ENCODE results near the gene P2RY13. TPM values are rescaled to one million over a fixed set of nuclear protein-coding genes. Genes with fewer than 3 reads are reported as not detected.

Gene P2RY13
- total and polyA plus RNA-seq, 2 donors from 2014 or later, result 0.71 to 2.5 TPM

DNA sequence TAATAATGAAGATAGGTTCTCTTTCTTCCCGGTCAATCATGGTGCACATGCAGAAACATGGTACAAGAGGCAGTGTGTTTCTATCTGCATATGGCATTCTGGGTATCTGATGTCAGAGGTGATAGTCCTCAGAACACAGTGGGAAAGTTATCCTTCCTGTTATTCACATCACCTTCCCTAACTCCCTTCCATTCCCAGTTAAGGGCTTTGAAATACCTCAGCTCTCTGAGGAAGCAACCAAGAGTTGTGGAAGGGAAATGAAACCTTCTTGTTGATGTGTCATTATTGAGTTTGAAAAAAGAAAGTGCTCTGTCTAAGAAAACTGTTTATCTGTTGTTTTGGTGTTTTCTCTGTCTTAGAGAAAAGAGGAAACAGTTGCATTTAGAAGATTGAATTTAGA lies 21.9 kb upstream of the P2RY13 start:
- intact Hi-C loops (cut with DNase I), result no loop called here

DNA sequence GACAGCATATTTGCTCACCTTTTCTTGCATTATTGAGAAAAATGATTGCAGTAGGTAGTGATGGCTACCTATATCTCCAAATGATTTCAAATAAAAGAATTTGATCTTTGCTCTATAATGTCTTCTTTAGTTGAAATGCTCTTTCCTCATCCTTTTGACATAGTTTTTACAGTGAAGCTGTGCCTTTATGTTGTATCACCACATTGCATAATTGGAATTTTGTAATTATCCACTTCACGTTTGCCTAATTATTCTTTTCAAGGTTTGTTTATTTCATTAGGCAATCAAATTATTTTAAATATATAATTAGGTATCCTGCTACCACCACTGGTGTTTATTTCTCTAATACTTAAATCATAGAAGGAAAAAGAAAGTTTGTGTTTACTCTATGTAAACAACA lies 21.3 kb upstream of the P2RY13 start:
- FAIRE-seq (no peak), DNase-seq (no peak)
- intact Hi-C loops (cut with DNase I), result no loop called here
- Histone ChIP-seq H3K27ac (ENCODE audit: low read depth in 2 of 2, low read length in 2 of 2) (no peak overlapping the region), H3K36me3 (ENCODE audit: control insufficient read depth in 2 of 3, insufficient read depth in 3 of 3, low read length in 3 of 3) (no peaks in the 10 kb centered on the region), H3K9me3 (ENCODE audit: control insufficient read depth in 2 of 3, insufficient read depth in 1 of 3, low read length in 3 of 3) (no peaks in the 10 kb centered on the region), H3K4me1 (ENCODE audit: control insufficient read depth in 2 of 3, insufficient read depth in 2 of 3, low read depth in 1 of 3, low read length in 3 of 3) (no peaks in the 10 kb centered on the region), H3K4me3 (ENCODE audit: low read length in 3 of 3) (no peak overlapping the region), H3K9ac (ENCODE audit: low read length in 3 of 3) (no peak overlapping the region), H3K27me3 (ENCODE audit: control insufficient read depth, insufficient read depth, low read length) (no peaks in the 10 kb centered on the region)
- TF ChIP-seq, protein P1, sequence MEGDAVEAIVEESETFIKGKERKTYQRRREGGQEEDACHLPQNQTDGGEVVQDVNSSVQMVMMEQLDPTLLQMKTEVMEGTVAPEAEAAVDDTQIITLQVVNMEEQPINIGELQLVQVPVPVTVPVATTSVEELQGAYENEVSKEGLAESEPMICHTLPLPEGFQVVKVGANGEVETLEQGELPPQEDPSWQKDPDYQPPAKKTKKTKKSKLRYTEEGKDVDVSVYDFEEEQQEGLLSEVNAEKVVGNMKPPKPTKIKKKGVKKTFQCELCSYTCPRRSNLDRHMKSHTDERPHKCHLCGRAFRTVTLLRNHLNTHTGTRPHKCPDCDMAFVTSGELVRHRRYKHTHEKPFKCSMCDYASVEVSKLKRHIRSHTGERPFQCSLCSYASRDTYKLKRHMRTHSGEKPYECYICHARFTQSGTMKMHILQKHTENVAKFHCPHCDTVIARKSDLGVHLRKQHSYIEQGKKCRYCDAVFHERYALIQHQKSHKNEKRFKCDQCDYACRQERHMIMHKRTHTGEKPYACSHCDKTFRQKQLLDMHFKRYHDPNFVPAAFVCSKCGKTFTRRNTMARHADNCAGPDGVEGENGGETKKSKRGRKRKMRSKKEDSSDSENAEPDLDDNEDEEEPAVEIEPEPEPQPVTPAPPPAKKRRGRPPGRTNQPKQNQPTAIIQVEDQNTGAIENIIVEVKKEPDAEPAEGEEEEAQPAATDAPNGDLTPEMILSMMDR (IDR thresholded peaks at IDR 0.05; ENCODE audit: borderline replicate concordance, extremely low read depth, insufficient read depth), result no peak

More for the DNA sequence above, 21.9 kb upstream of the P2RY13 start:
- no peak for FAIRE-seq
- no peaks in the 10 kb centered on the region for H3K9me3 ChIP-seq (ENCODE audit: control insufficient read depth in 2 of 3, insufficient read depth in 1 of 3, low read length in 3 of 3)
- no peak overlapping the region for H3K27ac ChIP-seq (ENCODE audit: low read depth in 2 of 2, low read length in 2 of 2)
- H3K9ac ChIP-seq (ENCODE audit: low read length in 3 of 3), result no peak overlapping the region
- H3K36me3 ChIP-seq (ENCODE audit: control insufficient read depth in 2 of 3, insufficient read depth in 3 of 3, low read length in 3 of 3), result no peaks in the 10 kb centered on the region
- H3K4me1 ChIP-seq (ENCODE audit: control insufficient read depth in 2 of 3, insufficient read depth in 2 of 3, low read depth in 1 of 3, low read length in 3 of 3), result no peaks in the 10 kb centered on the region
- DNase-seq, result no peak
- H3K4me3 ChIP-seq (ENCODE audit: low read length in 3 of 3), result no peak overlapping the region
- no peaks in the 10 kb centered on the region for H3K27me3 ChIP-seq (ENCODE audit: control insufficient read depth, insufficient read depth, low read length)
- TF ChIP-seq, protein P1 (IDR thresholded peaks at IDR 0.05; ENCODE audit: borderline replicate concordance, extremely low read depth, insufficient read depth), result no peak

DNA sequence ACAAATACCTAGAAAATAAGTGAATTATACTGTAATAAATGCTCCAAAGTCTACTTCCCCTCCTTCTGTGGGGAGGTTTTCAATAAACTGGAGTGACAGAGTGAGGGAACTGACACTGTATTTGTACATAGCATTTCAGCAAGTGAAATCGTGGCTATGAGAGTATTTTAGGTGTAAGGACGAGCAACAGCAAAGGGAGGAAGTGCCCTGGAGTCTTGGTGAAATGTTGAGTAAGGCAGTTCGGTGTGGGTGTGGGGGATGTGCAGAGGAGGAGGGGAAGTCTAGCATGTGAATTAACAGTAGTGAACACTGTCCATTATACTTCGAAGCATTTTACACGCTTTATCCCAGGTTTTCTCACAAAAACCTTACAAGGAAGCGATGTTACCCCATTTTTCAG lies 18.1 kb upstream of the P2RY13 start:
- peak in 1 of 5 donors; percentile 21 for DNase-seq
- no peak for FAIRE-seq
- H3K27ac ChIP-seq (ENCODE audit: low read depth in 2 of 2, low read length in 2 of 2), result no peak overlapping the region

More for the DNA sequence above, 18.1 kb upstream of the P2RY13 start:
- Histone ChIP-seq H3K9ac (ENCODE audit: low read length in 3 of 3) (no peak overlapping the region), H3K27me3 (ENCODE audit: control insufficient read depth, insufficient read depth, low read length) (no peaks in the 10 kb centered on the region), H3K4me1 (ENCODE audit: control insufficient read depth in 2 of 3, insufficient read depth in 2 of 3, low read depth in 1 of 3, low read length in 3 of 3) (no peaks in the 10 kb centered on the region), H3K36me3 (ENCODE audit: control insufficient read depth in 2 of 3, insufficient read depth in 3 of 3, low read length in 3 of 3) (no peaks in the 10 kb centered on the region), H3K4me3 (ENCODE audit: low read length in 3 of 3) (no peak overlapping the region), H3K9me3 (ENCODE audit: control insufficient read depth in 2 of 3, insufficient read depth in 1 of 3, low read length in 3 of 3) (no peaks in the 10 kb centered on the region)
- TF ChIP-seq, protein P1 (IDR thresholded peaks at IDR 0.05; ENCODE audit: borderline replicate concordance, extremely low read depth, insufficient read depth), result no peak
- intact Hi-C loops (cut with DNase I), result no loop called here
